Amygdala (tissue), 56 donors: ENCODE measurements around the gene ZNF837.
A peak's percentile ranks its signal among the peaks of the same experiment; 100 is the strongest.

Source experiments
- DNase-seq, 56 donors: peaks; one replicate each; lab custom pipeline; 2025; lab: John Stamatoyannopoulos, UW

Gene ZNF837

GRCh38 chr19:58326914-58327726 is 53.7 kb downstream of the ZNF837 start, which contains the start of gene ZSCAN22:
ZSCAN22 (plus strand) TSS chr19:58326994; CDS start chr19:58334803, 7,809 bp downstream.
- peak; percentile 81 to 99 (median 96) for DNase-seq

- peak in 1 of 56 donors; percentile 44 for DNase-seq
Observed at GRCh38 chr19:58326501-58326913, 54.3 kb downstream of the ZNF837 start.

GRCh38 chr19:58325311-58326022 is 55.4 kb downstream of the ZNF837 start:
- no peak for DNase-seq

GRCh38 chr19:58319241-58319640 is 61.6 kb downstream of the ZNF837 start:
- DNase-seq: no peak

- no peak for DNase-seq
Observed at GRCh38 chr19:58318297-58318696, 62.5 kb downstream of the ZNF837 start.
